HepG2 (cell line): ENCODE results near the gene SERPINF2. TPM values are rescaled to one million over a fixed set of nuclear protein-coding genes. Genes with fewer than 3 reads are reported as not detected.
A peak's percentile ranks its signal among the peaks of the same experiment; 100 is the strongest.

ENCODE experiments used
- AHDC1 ChIP-seq: sonication (generic); formaldehyde crosslinking; IDR thresholded peaks from 2 replicates; pipeline ENCODE4 v1.5.1; 2020; ENCODE audit warnings: mild to moderate bottlenecking, missing genetic modification reagents, borderline replicate concordance
- ATF3 ChIP-seq: sonication (generic); formaldehyde crosslinking; IDR thresholded peaks from 2 replicates; pipeline ENCODE4 v1.4.0; 2020; ENCODE audit warnings: missing genetic modification reagents
- ATF7-NPFF ChIP-seq: sonication (generic); formaldehyde crosslinking; IDR thresholded peaks from 2 replicates; pipeline ENCODE4 v1.8.1; 2023; ENCODE audit warnings: mild to moderate bottlenecking, low read depth, missing genetic modification reagents, moderate library complexity
- DR1 ChIP-seq: sonication (generic); formaldehyde crosslinking; IDR thresholded peaks from 2 replicates; pipeline ENCODE4 v1.8.0; 2021; ENCODE audit warnings: mild to moderate bottlenecking, missing genetic modification reagents, inconsistent platforms
- EED ChIP-seq: sonication (generic); formaldehyde crosslinking; IDR thresholded peaks from 2 replicates; pipeline ENCODE4 v1.5.0; 2020; ENCODE audit warnings: mild to moderate bottlenecking, missing genetic modification reagents
- HNF1B ChIP-seq: sonication (generic); formaldehyde crosslinking; IDR thresholded peaks from 2 replicates; pipeline ENCODE4 v1.5.1; 2020; ENCODE audit warnings: mild to moderate bottlenecking, moderate library complexity, missing genetic modification reagents
- NAIF1 ChIP-seq: sonication (generic); formaldehyde crosslinking; IDR thresholded peaks from 2 replicates; pipeline ENCODE4 v1.5.0; 2020; ENCODE audit warnings: mild to moderate bottlenecking, missing genetic modification reagents, borderline replicate concordance
- NR3C1 ChIP-seq: sonication (generic); formaldehyde crosslinking; IDR thresholded peaks from 2 replicates; pipeline ENCODE4 v1.4.0; 2020; ENCODE audit warnings: missing genetic modification reagents
- SSRP1 ChIP-seq: IDR thresholded peaks from 2 replicates; pipeline ENCODE4 v1.6.1; 2016; ENCODE audit warnings: control low read depth
- TBX2 ChIP-seq: sonication (generic); formaldehyde crosslinking; IDR thresholded peaks from 2 replicates; pipeline ENCODE4 v1.5.0; 2020; ENCODE audit warnings: missing genetic modification reagents, mild to moderate bottlenecking, borderline replicate concordance
- ZZZ3 ChIP-seq: sonication (generic); formaldehyde crosslinking; IDR thresholded peaks from 2 replicates; pipeline ENCODE4 v1.4.0; 2020; ENCODE audit warnings: missing genetic modification reagents, mild to moderate bottlenecking, borderline replicate concordance
- polyA plus RNA-seq, 8 experiments: library from polyadenylated mRNA; depleted of rRNA in 3 of 8; stranded (reverse) in 7 of 8; unstranded in 1 of 8; fragments of >200 nt; fragmentation: Illumina TruSeq in 4 of 8; extraction: Trizol in 4 of 8; gene quantifications; 2 replicates each; pipeline versions ENCODE4 v1.2.1 to v1.2.3, GENCODE V29; 2011 to 2016; ENCODE audit warnings: low read depth in 4 of 8, missing spikeins in 1 of 8, mixed read lengths in 1 of 8; ENCODE audit not compliant: insufficient read depth in 1 of 8
- total RNA-seq, 5 experiments: library from RNA; depleted of rRNA; stranded (reverse); fragments of >200 nt; fragmentation: Illumina TruSeq; extraction: Trizol; gene quantifications; 2 replicates each; pipeline ENCODE4 v1.2.3, GENCODE V29; 2016; ENCODE audit warnings: low read depth in 1 of 5
- TF ChIP-seq, protein P1 (sequence below): sonication (generic); formaldehyde crosslinking; IDR thresholded peaks from 2 replicates; pipeline ENCODE4 v1.8.0; 2022; ENCODE audit warnings: mild to moderate bottlenecking, missing genetic modification reagents, borderline replicate concordance
- TF ChIP-seq, protein P2 (sequence below): sonication (generic); formaldehyde crosslinking; IDR thresholded peaks from 2 replicates; pipeline ENCODE4 v1.4.0; 2020; ENCODE audit warnings: low read depth, mild to moderate bottlenecking, missing genetic modification reagents
- TF ChIP-seq, protein P3 (sequence below): sonication (generic); formaldehyde crosslinking; IDR thresholded peaks from 2 replicates; pipeline ENCODE4 v1.4.0; 2020; ENCODE audit warnings: mild to moderate bottlenecking, missing genetic modification reagents

The SERPINF2 gene
- total and polyA plus RNA-seq, 2 of the 13 experiments (the other 11 are each of a cell fraction or from before 2014, with no cell fraction given): 309 to 548 TPM

DNA sequence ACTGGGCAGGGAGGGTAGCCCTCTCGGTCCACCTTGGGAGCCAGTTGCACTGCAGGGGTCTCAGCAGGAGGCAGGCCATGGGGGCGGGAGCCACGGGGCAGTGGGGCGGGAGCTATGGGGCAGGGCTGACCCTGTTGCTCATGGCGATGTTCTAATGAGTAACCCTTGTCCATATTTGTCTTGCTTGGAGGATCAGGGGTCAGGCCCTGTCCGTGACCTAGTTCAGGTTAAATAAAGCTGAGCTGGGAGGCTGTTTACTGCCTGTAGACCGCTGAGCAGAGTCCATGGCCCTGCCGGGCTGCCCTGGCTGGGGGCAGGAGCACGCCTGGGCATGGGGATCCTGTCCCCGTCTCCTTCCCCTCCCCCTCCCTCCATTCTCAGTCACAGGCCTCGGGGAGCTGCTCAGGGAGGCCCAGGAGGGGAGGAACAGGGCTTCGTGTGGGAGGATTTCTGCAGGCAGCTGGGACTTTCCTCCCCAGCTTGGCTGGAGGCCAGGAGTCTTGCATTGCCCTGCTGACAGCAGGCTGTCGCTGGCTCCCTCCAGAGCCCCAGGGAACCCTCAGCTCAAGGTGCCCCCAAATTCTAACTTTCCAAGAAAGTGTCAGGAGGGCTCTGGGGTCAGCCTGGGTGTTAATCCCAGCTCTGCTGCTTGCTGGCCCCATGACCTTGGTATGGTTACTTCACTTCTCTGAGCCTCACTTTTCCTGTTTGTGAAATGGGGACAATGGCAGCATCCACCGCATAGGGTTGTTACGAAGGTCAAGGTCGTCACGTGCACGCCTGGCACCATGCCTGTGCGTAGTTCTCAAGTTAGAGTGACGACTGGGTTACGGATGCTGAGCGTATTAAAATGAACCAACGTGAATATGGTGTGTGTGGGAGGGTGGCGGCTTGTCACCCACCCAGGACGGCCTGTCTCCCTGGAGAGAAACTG lies 6.1 kb upstream of the SERPINF2 start (continued):
- TF ChIP-seq ZZZ3: 0 out of 2 replicates have a peak, but pooled peaks have one; percentile 29
- peak; percentile 18; the same call in 1 of the 2 replicates for TF ChIP-seq DR1 (CRISPR knock-in tag)
- TF ChIP-seq SSRP1 (CRISPR knock-in tag): peak; percentile 23; the same call in 1 of the 2 replicates
- TF ChIP-seq HNF1B (CRISPR knock-in tag): peak; percentile 99
- peak; percentile 89; the same call in 1 of the 2 replicates for TF ChIP-seq NAIF1 (CRISPR knock-in tag)
- TF ChIP-seq, protein P1, sequence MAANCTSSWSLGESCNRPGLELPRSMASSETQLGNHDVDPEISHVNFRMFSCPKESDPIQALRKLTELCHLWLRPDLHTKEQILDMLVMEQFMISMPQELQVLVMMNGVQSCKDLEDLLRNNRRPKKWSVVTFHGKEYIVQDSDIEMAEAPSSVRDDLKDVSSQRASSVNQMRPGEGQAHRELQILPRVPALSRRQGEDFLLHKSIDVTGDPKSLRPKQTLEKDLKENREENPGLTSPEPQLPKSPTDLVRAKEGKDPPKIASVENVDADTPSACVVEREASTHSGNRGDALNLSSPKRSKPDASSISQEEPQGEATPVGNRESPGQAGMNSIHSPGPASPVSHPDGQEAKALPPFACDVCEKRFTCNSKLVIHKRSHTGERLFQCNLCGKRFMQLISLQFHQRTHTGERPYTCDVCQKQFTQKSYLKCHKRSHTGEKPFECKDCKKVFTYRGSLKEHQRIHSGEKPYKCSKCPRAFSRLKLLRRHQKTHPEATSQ (CRISPR knock-in tag): peak; percentile 70; the same call in 1 of the 2 replicates
- peak; percentile 65; the same call in 1 of the 2 replicates for TF ChIP-seq ATF3 (CRISPR knock-in tag)
- TF ChIP-seq EED (CRISPR knock-in tag): 0 out of 2 replicates have a peak, but pooled peaks have one; percentile 1
- peak; percentile 94 for TF ChIP-seq AHDC1
- peak; percentile 39; the same call in 1 of the 2 replicates for TF ChIP-seq ATF7-NPFF (CRISPR knock-in tag)
- TF ChIP-seq, protein P2, sequence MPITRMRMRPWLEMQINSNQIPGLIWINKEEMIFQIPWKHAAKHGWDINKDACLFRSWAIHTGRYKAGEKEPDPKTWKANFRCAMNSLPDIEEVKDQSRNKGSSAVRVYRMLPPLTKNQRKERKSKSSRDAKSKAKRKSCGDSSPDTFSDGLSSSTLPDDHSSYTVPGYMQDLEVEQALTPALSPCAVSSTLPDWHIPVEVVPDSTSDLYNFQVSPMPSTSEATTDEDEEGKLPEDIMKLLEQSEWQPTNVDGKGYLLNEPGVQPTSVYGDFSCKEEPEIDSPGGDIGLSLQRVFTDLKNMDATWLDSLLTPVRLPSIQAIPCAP (CRISPR knock-in tag): 0 out of 2 replicates have a peak, but pooled peaks have one; percentile 2
- TF ChIP-seq, protein P3, sequence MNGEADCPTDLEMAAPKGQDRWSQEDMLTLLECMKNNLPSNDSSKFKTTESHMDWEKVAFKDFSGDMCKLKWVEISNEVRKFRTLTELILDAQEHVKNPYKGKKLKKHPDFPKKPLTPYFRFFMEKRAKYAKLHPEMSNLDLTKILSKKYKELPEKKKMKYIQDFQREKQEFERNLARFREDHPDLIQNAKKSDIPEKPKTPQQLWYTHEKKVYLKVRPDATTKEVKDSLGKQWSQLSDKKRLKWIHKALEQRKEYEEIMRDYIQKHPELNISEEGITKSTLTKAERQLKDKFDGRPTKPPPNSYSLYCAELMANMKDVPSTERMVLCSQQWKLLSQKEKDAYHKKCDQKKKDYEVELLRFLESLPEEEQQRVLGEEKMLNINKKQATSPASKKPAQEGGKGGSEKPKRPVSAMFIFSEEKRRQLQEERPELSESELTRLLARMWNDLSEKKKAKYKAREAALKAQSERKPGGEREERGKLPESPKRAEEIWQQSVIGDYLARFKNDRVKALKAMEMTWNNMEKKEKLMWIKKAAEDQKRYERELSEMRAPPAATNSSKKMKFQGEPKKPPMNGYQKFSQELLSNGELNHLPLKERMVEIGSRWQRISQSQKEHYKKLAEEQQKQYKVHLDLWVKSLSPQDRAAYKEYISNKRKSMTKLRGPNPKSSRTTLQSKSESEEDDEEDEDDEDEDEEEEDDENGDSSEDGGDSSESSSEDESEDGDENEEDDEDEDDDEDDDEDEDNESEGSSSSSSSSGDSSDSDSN (CRISPR knock-in tag): peak; percentile 76
- no peak for TF ChIP-seq NR3C1 (CRISPR knock-in tag)
- peak; percentile 96 for TF ChIP-seq TBX2 (CRISPR knock-in tag)
